ENCODE results near the gene PPME1. TPM values are rescaled to one million over a fixed set of nuclear protein-coding genes. Genes with fewer than 3 reads are reported as not detected.
"Not testable (repeated sequence)": the region's sequence is repeated elsewhere in the genome, so short reads cannot be mapped to it uniquely, and the experiment has no call there.

Gene PPME1, protein sequence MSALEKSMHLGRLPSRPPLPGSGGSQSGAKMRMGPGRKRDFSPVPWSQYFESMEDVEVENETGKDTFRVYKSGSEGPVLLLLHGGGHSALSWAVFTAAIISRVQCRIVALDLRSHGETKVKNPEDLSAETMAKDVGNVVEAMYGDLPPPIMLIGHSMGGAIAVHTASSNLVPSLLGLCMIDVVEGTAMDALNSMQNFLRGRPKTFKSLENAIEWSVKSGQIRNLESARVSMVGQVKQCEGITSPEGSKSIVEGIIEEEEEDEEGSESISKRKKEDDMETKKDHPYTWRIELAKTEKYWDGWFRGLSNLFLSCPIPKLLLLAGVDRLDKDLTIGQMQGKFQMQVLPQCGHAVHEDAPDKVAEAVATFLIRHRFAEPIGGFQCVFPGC
- total RNA-seq: 12.4 and 17.3 TPM in 2 replicates

DNA sequence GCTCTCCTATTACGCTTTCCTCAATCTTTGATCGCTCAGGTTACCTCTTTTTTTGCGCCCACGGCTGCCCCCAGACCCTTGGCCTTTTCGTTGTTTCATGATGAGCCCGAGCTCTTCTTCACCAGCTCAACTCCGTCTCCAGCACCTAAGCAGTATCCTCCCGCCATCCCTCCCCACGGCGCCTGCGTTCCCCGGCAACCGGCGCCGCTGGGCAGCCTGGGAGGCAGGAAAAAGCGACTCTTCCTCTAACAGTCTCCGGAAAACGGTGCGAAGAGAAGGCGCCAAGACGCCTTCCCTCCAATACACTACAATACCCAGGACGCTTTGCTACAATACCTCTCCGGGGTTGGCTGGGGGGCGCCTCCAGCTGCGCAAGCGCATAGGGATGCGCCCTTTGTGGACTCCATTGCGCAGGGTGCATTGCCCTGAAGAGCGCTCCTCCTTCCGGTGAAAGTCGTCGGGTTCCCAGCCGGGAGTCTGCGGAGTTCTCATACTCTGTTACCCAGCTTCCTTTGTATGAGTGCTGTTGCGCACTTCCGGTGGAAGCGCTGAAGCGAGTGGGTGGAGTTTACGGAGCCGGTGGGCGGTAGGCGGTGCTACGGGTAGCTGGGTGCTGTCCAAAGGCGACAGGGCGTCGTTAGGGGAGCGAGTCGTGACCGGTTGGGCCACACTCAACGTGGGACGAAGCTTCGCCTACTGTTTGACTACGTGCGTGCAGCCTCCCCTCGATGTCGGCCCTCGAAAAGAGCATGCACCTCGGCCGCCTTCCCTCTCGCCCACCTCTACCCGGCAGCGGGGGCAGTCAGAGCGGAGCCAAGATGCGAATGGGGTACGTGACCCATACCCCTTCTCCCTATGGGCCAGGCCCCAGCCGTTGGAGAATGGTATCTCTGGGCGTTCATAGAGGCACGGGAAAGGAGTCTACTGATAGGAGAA is at the start of gene PPME1, which contains the start of gene C2CD3:
TSS of gene PPME1 (plus strand) at position 596 of the 936 bp plus-strand sequence. CDS start at position 729, 133 bp downstream.
TSS of gene C2CD3 (minus strand) at position 309 of the 936 bp plus-strand sequence. CDS start at position 99, 210 bp downstream.
- TF ChIP-seq, protein P1, sequence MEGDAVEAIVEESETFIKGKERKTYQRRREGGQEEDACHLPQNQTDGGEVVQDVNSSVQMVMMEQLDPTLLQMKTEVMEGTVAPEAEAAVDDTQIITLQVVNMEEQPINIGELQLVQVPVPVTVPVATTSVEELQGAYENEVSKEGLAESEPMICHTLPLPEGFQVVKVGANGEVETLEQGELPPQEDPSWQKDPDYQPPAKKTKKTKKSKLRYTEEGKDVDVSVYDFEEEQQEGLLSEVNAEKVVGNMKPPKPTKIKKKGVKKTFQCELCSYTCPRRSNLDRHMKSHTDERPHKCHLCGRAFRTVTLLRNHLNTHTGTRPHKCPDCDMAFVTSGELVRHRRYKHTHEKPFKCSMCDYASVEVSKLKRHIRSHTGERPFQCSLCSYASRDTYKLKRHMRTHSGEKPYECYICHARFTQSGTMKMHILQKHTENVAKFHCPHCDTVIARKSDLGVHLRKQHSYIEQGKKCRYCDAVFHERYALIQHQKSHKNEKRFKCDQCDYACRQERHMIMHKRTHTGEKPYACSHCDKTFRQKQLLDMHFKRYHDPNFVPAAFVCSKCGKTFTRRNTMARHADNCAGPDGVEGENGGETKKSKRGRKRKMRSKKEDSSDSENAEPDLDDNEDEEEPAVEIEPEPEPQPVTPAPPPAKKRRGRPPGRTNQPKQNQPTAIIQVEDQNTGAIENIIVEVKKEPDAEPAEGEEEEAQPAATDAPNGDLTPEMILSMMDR (IDR thresholded peaks at IDR 0.05): no peak
- H3K27me3 Mint-ChIP-seq: no peaks in the 10 kb centered on the region
- H3K9me3 Mint-ChIP-seq: no peaks in the 10 kb centered on the region
- ChIA-PET CTCF (interaction anchor here (1.4 kb wide), 1 partner anchor 207 kb away, joined by 4 read pairs; no protein-coding TSS in a partner anchor), POLR2A (interaction anchor here (0.6 to 2.8 kb wide), 13 partner anchors 85 to 1035 kb away, joined by 3 to 35 read pairs (median 4); partner anchors contain the start of genes LIPT2, MRPL48 and UCP2)
- no peak within 1 kb of the TSS for H3K27ac Mint-ChIP-seq
- peaks cover 24% of the 10 kb centered on the region for H3K36me3 Mint-ChIP-seq (ENCODE audit: low read depth)
- H3K4me3 Mint-ChIP-seq: no peak within 1 kb of the TSS
- ATAC-seq (ENCODE audit: low read depth): peak; percentile 93
- intact Hi-C loops (cut with micrococcal nuclease): loop anchor here (1.0 to 2.0 kb wide), 6 partner anchors 191 to 410 kb away; partner anchors contain the start of genes COA4, PAAF1, PGM2L1 and RAB6A
- DNase-seq: peak; percentile 94
- peaks cover 12% of the 10 kb centered on the region for H3K4me1 Mint-ChIP-seq

DNA sequence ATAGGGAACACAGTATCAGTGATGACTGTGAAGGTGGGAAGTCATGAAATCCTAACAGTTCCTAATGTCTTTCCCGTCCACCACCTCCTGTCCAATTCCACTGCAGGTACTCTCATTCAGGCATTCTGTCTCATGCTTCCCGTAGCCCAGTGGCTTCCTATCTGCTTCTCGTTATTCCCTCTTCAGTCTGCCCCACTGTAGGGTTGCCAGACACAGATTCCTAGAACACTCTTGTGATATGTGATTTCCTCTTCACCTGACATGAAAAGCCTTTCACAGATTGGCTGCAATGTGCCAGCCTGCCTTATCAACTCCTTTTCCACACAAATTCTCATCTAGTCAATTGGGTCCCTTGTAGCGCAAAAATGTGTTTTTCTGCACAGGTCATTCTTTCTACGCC is 49.3 kb upstream of the PPME1 start:
- TF ChIP-seq, protein P1 (IDR thresholded peaks at IDR 0.05): no peak
- intact Hi-C loops (cut with micrococcal nuclease): no loop called here
- CTCF ChIA-PET: no interaction called here
- no peak overlapping the region for H3K27ac Mint-ChIP-seq
- H3K27me3 Mint-ChIP-seq: no peaks in the 10 kb centered on the region
- POLR2A ChIA-PET: no interaction called here
- no peak overlapping the region for H3K4me3 Mint-ChIP-seq
- no peaks in the 10 kb centered on the region for H3K4me1 Mint-ChIP-seq
- peaks cover 35% of the 10 kb centered on the region for H3K36me3 Mint-ChIP-seq (ENCODE audit: low read depth)
- no peaks in the 10 kb centered on the region for H3K9me3 Mint-ChIP-seq
- ATAC-seq (ENCODE audit: low read depth) (no peak), DNase-seq (no peak)

DNA sequence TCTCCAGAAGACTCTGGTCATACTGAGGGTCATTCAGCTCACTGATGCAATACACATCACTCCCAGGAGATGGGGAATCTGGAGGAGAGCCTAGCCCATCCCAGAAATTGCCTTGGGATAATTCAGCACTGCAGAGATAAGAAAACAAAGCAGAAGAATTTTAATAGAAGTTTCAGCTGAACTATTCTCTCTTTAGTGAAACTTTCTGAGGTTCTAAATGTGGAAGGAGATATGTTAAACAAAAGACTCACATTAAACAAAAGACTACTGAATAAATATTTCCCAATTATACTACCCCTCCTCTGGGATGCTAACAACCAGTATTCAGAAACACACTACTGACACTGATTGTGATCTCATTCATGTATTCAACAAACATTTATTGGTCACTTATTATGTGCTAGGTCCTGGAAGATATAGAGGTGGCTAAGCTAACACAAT is 48.1 kb upstream of the PPME1 start:
- H3K4me1 Mint-ChIP-seq: no peaks in the 10 kb centered on the region
- ChIA-PET POLR2A (no interaction called here), CTCF (no interaction called here)
- H3K36me3 Mint-ChIP-seq (ENCODE audit: low read depth): peaks cover 28% of the 10 kb centered on the region
- H3K4me3 Mint-ChIP-seq: no peak overlapping the region
- H3K9me3 Mint-ChIP-seq: no peaks in the 10 kb centered on the region
- no peak overlapping the region for H3K27ac Mint-ChIP-seq
- no peak for ATAC-seq (ENCODE audit: low read depth)
- no peak for DNase-seq
- intact Hi-C loops (cut with micrococcal nuclease): no loop called here
- TF ChIP-seq, protein P1 (IDR thresholded peaks at IDR 0.05): no peak
- no peaks in the 10 kb centered on the region for H3K27me3 Mint-ChIP-seq

DNA sequence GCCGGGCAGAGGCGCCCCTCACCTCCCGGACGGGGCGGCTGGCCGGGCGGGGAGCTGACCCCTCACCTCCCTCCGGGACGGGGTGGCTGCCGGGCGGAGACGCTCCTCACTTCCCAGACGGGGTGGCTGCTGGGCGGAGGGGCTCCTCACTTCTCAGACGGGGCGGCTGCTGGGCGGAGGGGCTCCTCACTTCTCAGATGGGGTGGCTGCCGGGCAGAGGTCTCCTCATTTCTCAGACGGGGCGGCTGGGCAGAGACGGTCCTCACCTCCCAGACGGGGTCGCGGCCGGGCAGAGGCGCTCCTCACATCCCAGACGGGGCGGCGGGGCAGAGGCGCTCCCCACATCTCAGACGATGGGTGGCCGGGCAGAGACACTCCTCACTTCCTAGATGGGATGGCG is 42.0 kb upstream of the PPME1 start:
- ATAC-seq (ENCODE audit: low read depth); H3K27me3 Mint-ChIP-seq; H3K4me3 Mint-ChIP-seq; POLR2A ChIA-PET; intact Hi-C loops (cut with micrococcal nuclease); H3K4me1 Mint-ChIP-seq; DNase-seq; CTCF ChIA-PET; H3K9me3 Mint-ChIP-seq; H3K27ac Mint-ChIP-seq: not testable (repeated sequence)
- peaks cover 43% of the 10 kb centered on the region for H3K36me3 Mint-ChIP-seq (ENCODE audit: low read depth)

DNA sequence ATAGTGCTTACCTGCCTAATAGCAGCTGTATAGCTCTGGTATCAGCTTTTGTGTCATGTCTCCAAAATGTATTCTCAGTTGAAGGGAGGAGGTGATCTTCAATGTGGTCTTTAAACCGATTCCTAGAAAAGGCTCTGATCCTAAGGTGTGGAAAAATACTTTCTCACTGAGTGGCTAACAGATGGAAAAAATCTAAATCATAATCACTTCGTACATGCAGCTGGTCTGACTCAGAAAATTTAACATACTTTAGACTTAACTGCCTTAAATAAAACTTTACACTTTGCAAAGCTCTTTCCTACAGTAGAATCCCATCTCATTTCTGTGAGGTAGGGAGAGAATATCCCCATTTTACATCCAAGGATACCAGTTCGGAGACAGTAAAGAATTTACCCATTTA is 38.3 kb upstream of the PPME1 start:
- ChIA-PET POLR2A (no interaction called here), CTCF (no interaction called here)
- no peak for DNase-seq
- ATAC-seq (ENCODE audit: low read depth): no peak
- Mint-ChIP-seq H3K27me3 (no peaks in the 10 kb centered on the region), H3K9me3 (no peaks in the 10 kb centered on the region), H3K36me3 (ENCODE audit: low read depth) (peaks cover 68% of the 10 kb centered on the region), H3K27ac (no peak overlapping the region), H3K4me3 (no peak overlapping the region), H3K4me1 (no peaks in the 10 kb centered on the region)
- TF ChIP-seq, protein P1 (IDR thresholded peaks at IDR 0.05): no peak
- intact Hi-C loops (cut with micrococcal nuclease): no loop called here
